ENCODE measurements around the gene WDR3. TPM values are rescaled to one million over a fixed set of nuclear protein-coding genes. Genes with fewer than 3 reads are reported as not detected.

Gene WDR3
- total RNA-seq, 1 donor from 2014 or later = 31.8 TPM

- no peak for TF ChIP-seq EZH2 (IDR thresholded peaks at IDR 0.05; ENCODE audit: insufficient read depth, low read length)
- TF ChIP-seq CTCF (IDR thresholded peaks at IDR 0.05; ENCODE audit: insufficient read depth, low read depth, low read length) = no peak
- FAIRE-seq = no peak
Measured at GRCh38 chr1:117894078-117894477, 35.5 kb upstream of the WDR3 start.

GRCh38 chr1:117895482-117896114, 33.9 kb upstream of the WDR3 start:
- H4K20me1 ChIP-seq (ENCODE audit: insufficient read depth, low read length) = no peaks in the 10 kb centered on the region
- Mint-ChIP-seq H3K9me3 (ENCODE audit: unreplicated experiment) (no peaks in the 10 kb centered on the region), H3K27ac (ENCODE audit: unreplicated experiment) (no peak overlapping the region), H3K4me3 (ENCODE audit: unreplicated experiment) (no peak overlapping the region), H3K36me3 (ENCODE audit: low read depth, unreplicated experiment) (peaks cover 4% of the 10 kb centered on the region), H3K4me1 (ENCODE audit: low read depth, unreplicated experiment) (peaks cover 2% of the 10 kb centered on the region), H3K27me3 (ENCODE audit: low read depth, unreplicated experiment) (no peaks in the 10 kb centered on the region)
- no peaks in the 10 kb centered on the region for H3K4me1 ChIP-seq (ENCODE audit: insufficient read depth, low read length)
- H3K79me2 ChIP-seq (ENCODE audit: insufficient read depth, low read length) = no peaks in the 10 kb centered on the region
- DNase-seq (ENCODE audit: low read depth) (peak; percentile 74), FAIRE-seq (peak; percentile 67)
- peak; percentile 75 for TF ChIP-seq CTCF (IDR thresholded peaks at IDR 0.05; ENCODE audit: insufficient read depth, low read depth, low read length)
- no peak for TF ChIP-seq EZH2 (IDR thresholded peaks at IDR 0.05; ENCODE audit: insufficient read depth, low read length)
- H3K9me3 ChIP-seq (ENCODE audit: insufficient read depth, low read depth, low read length) = no peaks in the 10 kb centered on the region
- H3K4me2 ChIP-seq (ENCODE audit: low read length) = no peak overlapping the region
- H3K27me3 ChIP-seq (ENCODE audit: insufficient read depth, low read length) = no peaks in the 10 kb centered on the region
- H3K4me3 ChIP-seq (ENCODE audit: insufficient read depth, low read depth, low read length) = no peak overlapping the region
- H3K27ac ChIP-seq (ENCODE audit: low read depth, low read length) = no peak overlapping the region
- no peak overlapping the region for H3K9ac ChIP-seq (ENCODE audit: low read length)
- peaks cover 20% of the 10 kb centered on the region for H3K36me3 ChIP-seq (ENCODE audit: insufficient read depth, low read length)
- no peak overlapping the region for H2AFZ ChIP-seq (ENCODE audit: low read depth, low read length)

More at GRCh38 chr1:117894078-117894477, 35.5 kb upstream of the WDR3 start:
- Histone ChIP-seq H3K27ac (ENCODE audit: low read depth, low read length) (no peak overlapping the region), H3K27me3 (ENCODE audit: insufficient read depth, low read length) (no peaks in the 10 kb centered on the region), H3K79me2 (ENCODE audit: insufficient read depth, low read length) (no peaks in the 10 kb centered on the region), H3K4me2 (ENCODE audit: low read length) (no peak overlapping the region), H3K4me1 (ENCODE audit: insufficient read depth, low read length) (no peaks in the 10 kb centered on the region), H4K20me1 (ENCODE audit: insufficient read depth, low read length) (no peaks in the 10 kb centered on the region), H3K36me3 (ENCODE audit: insufficient read depth, low read length) (peaks cover 15% of the 10 kb centered on the region), H2AFZ (ENCODE audit: low read depth, low read length) (no peak overlapping the region), H3K9ac (ENCODE audit: low read length) (no peak overlapping the region), H3K9me3 (ENCODE audit: insufficient read depth, low read depth, low read length) (no peaks in the 10 kb centered on the region), H3K4me3 (ENCODE audit: insufficient read depth, low read depth, low read length) (no peak overlapping the region)
- Mint-ChIP-seq H3K36me3 (ENCODE audit: low read depth, unreplicated experiment) (peaks cover 4% of the 10 kb centered on the region), H3K27me3 (ENCODE audit: low read depth, unreplicated experiment) (no peaks in the 10 kb centered on the region), H3K27ac (ENCODE audit: unreplicated experiment) (no peak overlapping the region), H3K9me3 (ENCODE audit: unreplicated experiment) (no peaks in the 10 kb centered on the region), H3K4me1 (ENCODE audit: low read depth, unreplicated experiment) (peaks cover 2% of the 10 kb centered on the region), H3K4me3 (ENCODE audit: unreplicated experiment) (no peak overlapping the region)
- DNase-seq (ENCODE audit: low read depth) = no peak

GRCh38 chr1:117897551-117897950, 32.0 kb upstream of the WDR3 start:
- no peaks in the 10 kb centered on the region for H3K9me3 ChIP-seq (ENCODE audit: insufficient read depth, low read depth, low read length)
- FAIRE-seq = no peak
- Mint-ChIP-seq H3K36me3 (ENCODE audit: low read depth, unreplicated experiment) (peaks cover 6% of the 10 kb centered on the region), H3K4me3 (ENCODE audit: unreplicated experiment) (no peak overlapping the region), H3K4me1 (ENCODE audit: low read depth, unreplicated experiment) (peaks cover 12% of the 10 kb centered on the region), H3K27ac (ENCODE audit: unreplicated experiment) (no peak overlapping the region), H3K27me3 (ENCODE audit: low read depth, unreplicated experiment) (no peaks in the 10 kb centered on the region), H3K9me3 (ENCODE audit: unreplicated experiment) (no peaks in the 10 kb centered on the region)
- no peak overlapping the region for H3K4me3 ChIP-seq (ENCODE audit: insufficient read depth, low read depth, low read length)
- peaks cover 20% of the 10 kb centered on the region for H3K36me3 ChIP-seq (ENCODE audit: insufficient read depth, low read length)
- DNase-seq (ENCODE audit: low read depth) = no peak
- H3K27me3 ChIP-seq (ENCODE audit: insufficient read depth, low read length) = no peaks in the 10 kb centered on the region
- no peaks in the 10 kb centered on the region for H4K20me1 ChIP-seq (ENCODE audit: insufficient read depth, low read length)
- no peak overlapping the region for H2AFZ ChIP-seq (ENCODE audit: low read depth, low read length)
- TF ChIP-seq CTCF (IDR thresholded peaks at IDR 0.05; ENCODE audit: insufficient read depth, low read depth, low read length) (no peak), EZH2 (IDR thresholded peaks at IDR 0.05; ENCODE audit: insufficient read depth, low read length) (no peak)
- H3K27ac ChIP-seq (ENCODE audit: low read depth, low read length) = no peak overlapping the region
- no peaks in the 10 kb centered on the region for H3K4me1 ChIP-seq (ENCODE audit: insufficient read depth, low read length)
- H3K4me2 ChIP-seq (ENCODE audit: low read length) = no peak overlapping the region
- no peak overlapping the region for H3K9ac ChIP-seq (ENCODE audit: low read length)
- H3K79me2 ChIP-seq (ENCODE audit: insufficient read depth, low read length) = no peaks in the 10 kb centered on the region
